Measurements from ENCODE around the gene TPPP2.

GRCh38 chr14:21026274-21026987, 3.6 kb upstream of the TPPP2 start:
- TF ChIP-seq, protein P1, sequence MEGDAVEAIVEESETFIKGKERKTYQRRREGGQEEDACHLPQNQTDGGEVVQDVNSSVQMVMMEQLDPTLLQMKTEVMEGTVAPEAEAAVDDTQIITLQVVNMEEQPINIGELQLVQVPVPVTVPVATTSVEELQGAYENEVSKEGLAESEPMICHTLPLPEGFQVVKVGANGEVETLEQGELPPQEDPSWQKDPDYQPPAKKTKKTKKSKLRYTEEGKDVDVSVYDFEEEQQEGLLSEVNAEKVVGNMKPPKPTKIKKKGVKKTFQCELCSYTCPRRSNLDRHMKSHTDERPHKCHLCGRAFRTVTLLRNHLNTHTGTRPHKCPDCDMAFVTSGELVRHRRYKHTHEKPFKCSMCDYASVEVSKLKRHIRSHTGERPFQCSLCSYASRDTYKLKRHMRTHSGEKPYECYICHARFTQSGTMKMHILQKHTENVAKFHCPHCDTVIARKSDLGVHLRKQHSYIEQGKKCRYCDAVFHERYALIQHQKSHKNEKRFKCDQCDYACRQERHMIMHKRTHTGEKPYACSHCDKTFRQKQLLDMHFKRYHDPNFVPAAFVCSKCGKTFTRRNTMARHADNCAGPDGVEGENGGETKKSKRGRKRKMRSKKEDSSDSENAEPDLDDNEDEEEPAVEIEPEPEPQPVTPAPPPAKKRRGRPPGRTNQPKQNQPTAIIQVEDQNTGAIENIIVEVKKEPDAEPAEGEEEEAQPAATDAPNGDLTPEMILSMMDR (IDR thresholded peaks at IDR 0.05): no peak
- TF ChIP-seq POLR2AphosphoS5 (IDR thresholded peaks at IDR 0.05; ENCODE audit: insufficient read depth in 1 of 2, low read depth in 1 of 2): no peak
